HepG2 (cell line): Measurements from ENCODE around the gene ZFHX3. TPM values are rescaled to one million over a fixed set of nuclear protein-coding genes. Genes with fewer than 3 reads are reported as not detected.

Experiments
- AGO2 ChIP-seq: fragments of 200-400 bp; formaldehyde crosslinking; optimal IDR thresholded peaks from 2 replicates; pipeline ENCODE3; 2017; ENCODE audit warnings: mild to moderate bottlenecking, low read depth, low read length, moderate library complexity
- ARNT ChIP-seq: fragments of 450-650 bp; IDR thresholded peaks from 2 replicates; pipeline ENCODE4 v1.6.1; 2017
- DNMT3B ChIP-seq: conservative IDR thresholded peaks from 2 replicates; pipeline ENCODE4 v1.6.1; 2016; ENCODE audit warnings: missing biosample characterization, control low read depth
- FOXA1 ChIP-seq, 2 experiments: fragments of 450-650 bp in 1 of 2; sonication (generic) in 1 of 2; formaldehyde crosslinking in 1 of 2; IDR thresholded peaks; 2 replicates each; pipeline versions ENCODE4 v1.4.0 to v1.6.1; 2016 to 2020; ENCODE audit warnings: missing genetic modification reagents in 1 of 2
- FOXP4 ChIP-seq: sonication (generic); formaldehyde crosslinking; IDR thresholded peaks from 2 replicates; pipeline ENCODE4 v1.4.0; 2020; ENCODE audit warnings: missing genetic modification reagents
- GPN1 ChIP-seq: sonication (generic); formaldehyde crosslinking; IDR thresholded peaks from 2 replicates; pipeline ENCODE4 v1.5.1; 2020; ENCODE audit warnings: missing genetic modification reagents, borderline replicate concordance
- HNF4A ChIP-seq: sonication (generic); formaldehyde crosslinking; IDR thresholded peaks from 2 replicates; pipeline ENCODE4 v1.4.0; 2020; ENCODE audit warnings: missing genetic modification reagents
- HOXD1 ChIP-seq: sonication (generic); formaldehyde crosslinking; IDR thresholded peaks from 2 replicates; pipeline ENCODE4 v1.5.0; 2020; ENCODE audit warnings: missing genetic modification reagents
- KAT2B ChIP-seq: fragments of 150-350 bp; IDR thresholded peaks from 2 replicates; pipeline ENCODE4 v1.6.1; 2014; ENCODE audit warnings: low read depth, low read length, borderline replicate concordance
- MXD4 ChIP-seq: IDR thresholded peaks from 2 replicates; pipeline ENCODE4 v1.6.1; 2016; ENCODE audit warnings: mild to moderate bottlenecking, missing biosample characterization, missing genetic modification reagents
- NAIF1 ChIP-seq: sonication (generic); formaldehyde crosslinking; IDR thresholded peaks from 2 replicates; pipeline ENCODE4 v1.5.0; 2020; ENCODE audit warnings: mild to moderate bottlenecking, missing genetic modification reagents, borderline replicate concordance
- RXRA ChIP-seq: sonication (generic); formaldehyde crosslinking; IDR thresholded peaks from 2 replicates; pipeline ENCODE4 v1.5.1; 2020; ENCODE audit warnings: missing genetic modification reagents
- SATB2 ChIP-seq: sonication (generic); formaldehyde crosslinking; IDR thresholded peaks from 2 replicates; pipeline ENCODE4 v1.5.0; 2020; ENCODE audit warnings: missing genetic modification reagents
- SOX6 ChIP-seq, 2 experiments: fragments of 450-650 bp in 1 of 2; sonication (generic) in 1 of 2; formaldehyde crosslinking in 1 of 2; IDR thresholded peaks; 2 replicates each; pipeline versions ENCODE4 v1.4.0 to v1.6.1; 2017 to 2020; ENCODE audit warnings: antibody characterized with exemption in 1 of 2, mild to moderate bottlenecking in 1 of 2, missing genetic modification reagents in 1 of 2
- ZBTB21 ChIP-seq: sonication (generic); formaldehyde crosslinking; IDR thresholded peaks from 2 replicates; pipeline ENCODE4 v1.4.0; 2020; ENCODE audit warnings: missing genetic modification reagents
- ZBTB25 ChIP-seq: IDR thresholded peaks from 2 replicates; pipeline ENCODE4 v1.6.1; 2018; ENCODE audit warnings: missing genetic modification reagents
- ZBTB42 ChIP-seq: sonication (generic); formaldehyde crosslinking; IDR thresholded peaks from 2 replicates; pipeline ENCODE4 v1.5.0; 2020; ENCODE audit warnings: mild to moderate bottlenecking, missing genetic modification reagents
- ZC3H13 ChIP-seq: sonication (generic); formaldehyde crosslinking; IDR thresholded peaks from 2 replicates; pipeline ENCODE4 v1.8.1; 2023; ENCODE audit warnings: mild to moderate bottlenecking, missing genetic modification reagents, moderate library complexity
- ZEB1 ChIP-seq: IDR thresholded peaks from 2 replicates; pipeline ENCODE4 v1.6.1; 2012; ENCODE audit warnings: mild to moderate bottlenecking, low read depth, inconsistent platforms; ENCODE audit not compliant: insufficient replicate concordance
- ZNF205 ChIP-seq: IDR thresholded peaks from 2 replicates; pipeline ENCODE4 v1.6.1; 2018; ENCODE audit warnings: missing biosample characterization, missing genetic modification reagents
- ZNF691 ChIP-seq: sonication (generic); formaldehyde crosslinking; IDR thresholded peaks from 2 replicates; pipeline ENCODE4 v1.4.0; 2020; ENCODE audit warnings: missing genetic modification reagents, low read depth, mild to moderate bottlenecking, borderline replicate concordance
- ZSCAN21 ChIP-seq: sonication (generic); formaldehyde crosslinking; IDR thresholded peaks from 2 replicates; pipeline ENCODE4 v1.8.0; 2022; ENCODE audit warnings: mild to moderate bottlenecking, missing genetic modification reagents, moderate library complexity, borderline replicate concordance
- polyA plus RNA-seq, 8 experiments: library from polyadenylated mRNA; depleted of rRNA in 3 of 8; stranded (reverse) in 7 of 8; unstranded in 1 of 8; fragments of >200 nt; fragmentation: Illumina TruSeq in 4 of 8; extraction: Trizol in 4 of 8; gene quantifications; 2 replicates each; pipeline versions ENCODE4 v1.2.1 to v1.2.3, GENCODE V29; 2011 to 2016; ENCODE audit warnings: low read depth in 4 of 8, missing spikeins in 1 of 8, mixed read lengths in 1 of 8; ENCODE audit not compliant: insufficient read depth in 1 of 8
- total RNA-seq, 5 experiments: library from RNA; depleted of rRNA; stranded (reverse); fragments of >200 nt; fragmentation: Illumina TruSeq; extraction: Trizol; gene quantifications; 2 replicates each; pipeline ENCODE4 v1.2.3, GENCODE V29; 2016; ENCODE audit warnings: low read depth in 1 of 5

Gene ZFHX3
- total and polyA plus RNA-seq, 2 of the 13 experiments (the other 11 are each of a cell fraction or from before 2014, with no cell fraction given) = 5.0 to 6.0 TPM

GRCh38 chr16:73037845-73038570, 9.9 kb downstream of the ZFHX3 start (continued):
- no peak for TF ChIP-seq ZNF691 (CRISPR knock-in tag)
- TF ChIP-seq ZBTB21 (CRISPR knock-in tag) = no peak
- TF ChIP-seq DNMT3B (CRISPR knock-in tag) = no peak
- TF ChIP-seq KAT2B = no peak
- peak; percentile 62; the same call in 1 of the 2 replicates for TF ChIP-seq ZNF205 (CRISPR knock-in tag)
- TF ChIP-seq ZSCAN21 (CRISPR knock-in tag) = no peak
- TF ChIP-seq GPN1 = no peak
- TF ChIP-seq NAIF1 (CRISPR knock-in tag) = peak; percentile 67; the same call in 1 of the 2 replicates
- TF ChIP-seq ZEB1 = no peak
- no peak for TF ChIP-seq ZBTB42 (CRISPR knock-in tag)
- no peak for TF ChIP-seq SATB2
- no peak for TF ChIP-seq AGO2
- peak; percentile 81 for TF ChIP-seq FOXP4
- TF ChIP-seq ZC3H13 = no peak
- TF ChIP-seq ZBTB25 (CRISPR knock-in tag) = no peak
- TF ChIP-seq SOX6 (IDR thresholded peaks at IDR 0.05) = no peak
- peak; percentile 92 for TF ChIP-seq SOX6 (CRISPR knock-in tag; IDR thresholded peaks at IDR 0.05)
- peak; percentile 67; the same call in 1 of the 2 replicates for TF ChIP-seq RXRA (CRISPR knock-in tag)
- peak; percentile 99 for TF ChIP-seq HNF4A
- no peak for TF ChIP-seq ARNT
- no peak for TF ChIP-seq FOXA1 (IDR thresholded peaks at IDR 0.05)
- peak; percentile 74 for TF ChIP-seq FOXA1 (CRISPR knock-in tag; IDR thresholded peaks at IDR 0.05)
- TF ChIP-seq MXD4 = no peak
- TF ChIP-seq HOXD1 (CRISPR knock-in tag) = 0 out of 2 replicates have a peak, but pooled peaks have one; percentile 45
